Endothelial cell of coronary artery (primary cell): Measurements from ENCODE around the gene AK3. TPM values are rescaled to one million over a fixed set of nuclear protein-coding genes. Genes with fewer than 3 reads are reported as not detected.

Experiments used
- total RNA-seq: library from RNA; depleted of rRNA; stranded (reverse); fragments of >200 nt; gene quantifications from 2 replicates; pipeline ENCODE4 v1.2.3, GENCODE V29; 2014

Gene AK3
- 56.9 and 80.5 TPM in 2 replicates for total RNA-seq

GRCh38 chr9:4740638-4741364, at the start of gene AK3:
TSS of gene AK3 (minus strand) at chr9:4741202. CDS start at chr9:4741087, 115 bp downstream.

DNA sequence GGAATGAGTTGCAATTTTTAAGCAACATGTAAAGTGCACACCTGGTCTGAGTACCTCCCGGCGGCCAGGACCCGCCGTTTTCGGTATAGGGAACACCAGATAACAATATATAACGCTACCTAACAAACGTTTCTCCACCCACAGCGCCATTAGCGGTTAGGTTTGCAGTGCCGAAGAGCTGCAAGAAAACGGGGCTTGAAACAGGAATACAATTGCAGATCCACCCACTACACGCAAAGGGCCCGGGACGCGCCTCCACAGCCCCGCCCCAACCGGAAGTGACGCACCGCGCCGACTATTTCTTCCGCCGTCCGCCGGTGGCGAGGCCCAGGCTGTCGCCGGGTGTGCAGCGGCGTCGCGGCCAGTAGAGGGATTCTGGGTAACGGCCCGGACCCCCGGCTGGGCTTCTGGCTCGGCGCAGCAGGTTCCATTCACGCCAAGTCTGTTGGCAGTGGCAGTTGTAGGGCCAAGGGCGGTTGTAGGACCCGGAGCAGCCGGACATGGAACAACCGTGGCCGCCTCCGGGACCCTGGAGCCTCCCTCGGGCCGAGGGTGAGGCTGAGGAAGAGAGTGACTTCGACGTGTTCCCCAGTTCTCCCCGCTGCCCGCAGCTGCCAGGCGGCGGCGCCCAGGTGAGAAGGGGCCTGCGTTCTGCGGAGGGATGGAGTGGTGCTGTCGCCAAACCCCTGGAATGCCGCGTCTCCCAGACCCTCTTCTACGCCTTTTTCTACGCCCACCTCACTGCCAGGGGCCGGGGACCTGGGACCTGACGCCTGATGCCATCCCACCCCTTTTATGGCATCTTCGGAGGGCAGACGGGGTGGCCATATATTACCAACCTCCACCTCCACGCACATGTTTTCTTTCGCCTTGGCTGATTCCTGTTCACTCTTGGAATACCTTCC, 61.5 kb downstream of the AK3 start, which contains the start of gene CDC37L1:
TSS of gene CDC37L1 (plus strand) at position 302 of the 905 bp plus-strand sequence. CDS start at position 501, 199 bp downstream.

DNA sequence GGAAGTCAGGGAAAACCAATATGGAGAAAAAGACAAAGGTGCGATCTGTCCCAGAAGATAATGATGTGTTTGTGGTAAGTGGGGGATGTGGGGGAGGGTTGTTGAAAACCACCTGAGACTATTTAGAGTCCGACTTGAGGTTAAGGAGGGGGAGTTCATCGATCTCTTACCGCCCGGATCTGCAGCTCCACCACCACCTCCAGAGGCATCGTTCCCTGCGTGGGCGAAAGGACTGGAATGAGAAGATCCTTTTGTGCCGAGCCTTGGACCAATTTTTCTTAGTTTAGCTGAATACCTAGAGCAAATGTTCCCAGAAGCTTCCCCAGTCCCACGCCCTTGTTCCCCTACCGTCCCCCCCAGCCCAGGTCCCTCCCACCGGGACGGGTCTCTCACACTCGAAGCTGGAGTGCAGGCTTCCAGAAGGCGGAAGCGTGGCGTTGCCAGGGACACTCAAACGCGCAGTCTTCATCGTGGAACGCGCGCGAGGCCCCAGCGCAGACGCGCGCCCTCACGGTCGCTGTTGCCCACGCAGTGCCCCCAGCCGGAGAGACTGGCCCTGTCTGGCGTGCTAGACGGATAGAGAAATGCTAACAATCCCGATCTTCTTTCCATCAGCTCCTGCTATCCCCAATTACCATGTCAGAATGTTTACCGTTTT, 74.8 kb downstream of the AK3 start, which contains the start of gene SPATA6L:
TSS of gene SPATA6L (minus strand) at position 439 of the 658 bp plus-strand sequence. CDS start at position 209, 230 bp downstream.

DNA sequence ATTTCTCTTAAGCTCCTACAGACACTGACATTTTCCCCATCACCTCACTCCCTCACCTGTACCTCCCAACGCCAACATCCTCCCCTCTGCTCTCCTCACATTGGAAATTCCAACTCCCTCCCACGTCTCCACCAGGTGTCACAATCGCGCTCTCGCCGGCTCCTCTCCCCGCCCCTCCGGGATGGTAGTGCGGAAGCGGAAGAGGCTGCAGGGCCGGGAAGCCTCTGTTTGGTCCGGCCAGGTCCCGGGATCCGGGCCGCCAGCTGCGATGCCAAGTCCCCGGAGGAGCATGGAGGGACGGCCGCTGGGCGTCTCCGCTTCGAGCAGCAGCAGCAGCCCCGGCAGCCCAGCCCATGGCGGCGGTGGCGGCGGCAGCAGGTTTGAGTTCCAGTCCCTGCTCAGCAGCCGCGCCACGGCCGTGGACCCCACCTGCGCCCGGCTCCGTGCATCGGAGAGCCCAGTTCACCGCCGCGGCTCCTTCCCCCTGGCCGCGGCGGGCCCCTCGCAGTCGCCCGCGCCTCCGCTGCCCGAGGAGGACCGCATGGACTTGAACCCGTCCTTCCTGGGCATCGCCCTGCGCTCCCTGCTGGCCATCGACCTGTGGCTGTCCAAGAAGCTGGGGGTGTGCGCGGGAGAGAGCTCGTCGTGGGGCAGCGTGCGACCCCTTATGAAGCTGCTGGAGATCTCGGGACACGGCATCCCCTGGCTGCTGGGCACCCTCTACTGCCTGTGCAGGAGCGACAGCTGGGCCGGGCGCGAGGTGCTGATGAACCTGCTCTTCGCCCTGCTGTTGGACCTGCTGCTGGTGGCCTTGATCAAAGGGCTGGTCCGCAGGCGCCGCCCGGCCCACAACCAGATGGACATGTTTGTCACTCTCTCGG, 78.7 kb downstream of the AK3 start, which contains the start of gene PLPP6:
TSS of gene PLPP6 (plus strand) at position 187 of the 881 bp plus-strand sequence. CDS start at position 269, 82 bp downstream.

Other genes starting within 250 kb of the AK3 start
- gene PLPP6, start 78.9 kb downstream of the AK3 start, total RNA-seq, result 4.2 and 5.0 TPM in 2 replicates
- gene SPATA6L, start 74.7 kb downstream of the AK3 start, total RNA-seq, result 0.47 and 1.3 TPM in 2 replicates
- 7.6 and 14.3 TPM in 2 replicates for gene CDC37L1, start 61.6 kb downstream of the AK3 start, total RNA-seq
- gene RCL1, start 51.7 kb upstream of the AK3 start, total RNA-seq, result 15.9 and 17.1 TPM in 2 replicates
- 6.5 and 12.2 TPM in 2 replicates for gene JAK2, start 244.1 kb upstream of the AK3 start, total RNA-seq